HCT116 (cell line): ENCODE data around the gene KCNC1.
A peak's percentile ranks its signal among the peaks of the same experiment; 100 is the strongest.

Experiments used
- CEBPB ChIP-seq: IDR thresholded peaks from 2 replicates; pipeline ENCODE4 v1.6.1; 2012; ENCODE audit warnings: low read depth
- EZH2 ChIP-seq: fragments of 200-600 bp; sonication (generic); IDR thresholded peaks from 2 replicates; pipeline ENCODE4 v1.6.1; 2017; ENCODE audit warnings: antibody characterized with exemption, mixed run types
- EZH2phosphoT487 ChIP-seq: fragments of 200-600 bp; IDR thresholded peaks from 2 replicates; pipeline ENCODE4 v1.6.1; 2018; ENCODE audit warnings: antibody characterized with exemption, borderline replicate concordance
- JUND ChIP-seq: IDR thresholded peaks from 2 replicates; pipeline ENCODE4 v1.6.1; 2012
- POLR2A ChIP-seq: IDR thresholded peaks from 2 replicates; pipeline ENCODE4 v1.7.0; 2011; ENCODE audit warnings: borderline replicate concordance; ENCODE audit not compliant: insufficient read depth, insufficient read length; ENCODE audit errors: extremely low read depth
- RAD21 ChIP-seq: IDR thresholded peaks from 2 replicates; pipeline ENCODE4 v1.6.1; 2012; ENCODE audit warnings: low read depth, mild to moderate bottlenecking
- SIN3A ChIP-seq: IDR thresholded peaks from 2 replicates; pipeline ENCODE4 v1.6.1; 2012; ENCODE audit warnings: low read depth
- YY1 ChIP-seq: IDR thresholded peaks from 2 replicates; pipeline ENCODE4 v1.6.1; 2011; ENCODE audit warnings: low read length, low read depth, moderate library complexity, mild to moderate bottlenecking; ENCODE audit not compliant: insufficient replicate concordance; ENCODE audit errors: extremely low read depth
- ZNF274 ChIP-seq: fragments of 200-500 bp; sonication (Bioruptor generic); IDR thresholded peaks from 2 replicates; pipeline ENCODE4 v1.6.1; 2014; ENCODE audit warnings: mild to moderate bottlenecking, low read depth, low read length, inconsistent platforms
- TF ChIP-seq, protein P1 (sequence below): IDR thresholded peaks from 2 replicates; pipeline ENCODE4 v1.6.1; 2012; ENCODE audit warnings: low read depth
- TF ChIP-seq, protein P2 (sequence below), 3 experiments: fragments of 200-600 bp in 1 of 3; sonication (generic) in 1 of 3; IDR thresholded peaks in 2 of 3; conservative IDR thresholded peaks in 1 of 3; 2 replicates each; pipeline ENCODE4 v1.5.1; 2012 to 2017; ENCODE audit warnings: low read depth in 2 of 3, low read length in 2 of 3, antibody characterized with exemption in 1 of 3, borderline replicate concordance in 1 of 3, control low read depth in 1 of 3, mild to moderate bottlenecking in 1 of 3, mixed read lengths in 1 of 3, mixed run types in 1 of 3, moderate library complexity in 1 of 3; ENCODE audit not compliant: insufficient read depth in 1 of 3
- TF ChIP-seq, protein P3 (sequence below): IDR thresholded peaks from 2 replicates; pipeline ENCODE4 v1.6.1; 2011; ENCODE audit warnings: mild to moderate bottlenecking, low read length, moderate library complexity; ENCODE audit not compliant: insufficient replicate concordance; ENCODE audit errors: extremely low read depth
- TF ChIP-seq, protein P4 (sequence below): IDR thresholded peaks from 2 replicates; pipeline ENCODE4 v1.6.1; 2012
- TF ChIP-seq, protein P5 (sequence below): IDR thresholded peaks from 2 replicates; pipeline ENCODE4 v1.6.1; 2012

DNA sequence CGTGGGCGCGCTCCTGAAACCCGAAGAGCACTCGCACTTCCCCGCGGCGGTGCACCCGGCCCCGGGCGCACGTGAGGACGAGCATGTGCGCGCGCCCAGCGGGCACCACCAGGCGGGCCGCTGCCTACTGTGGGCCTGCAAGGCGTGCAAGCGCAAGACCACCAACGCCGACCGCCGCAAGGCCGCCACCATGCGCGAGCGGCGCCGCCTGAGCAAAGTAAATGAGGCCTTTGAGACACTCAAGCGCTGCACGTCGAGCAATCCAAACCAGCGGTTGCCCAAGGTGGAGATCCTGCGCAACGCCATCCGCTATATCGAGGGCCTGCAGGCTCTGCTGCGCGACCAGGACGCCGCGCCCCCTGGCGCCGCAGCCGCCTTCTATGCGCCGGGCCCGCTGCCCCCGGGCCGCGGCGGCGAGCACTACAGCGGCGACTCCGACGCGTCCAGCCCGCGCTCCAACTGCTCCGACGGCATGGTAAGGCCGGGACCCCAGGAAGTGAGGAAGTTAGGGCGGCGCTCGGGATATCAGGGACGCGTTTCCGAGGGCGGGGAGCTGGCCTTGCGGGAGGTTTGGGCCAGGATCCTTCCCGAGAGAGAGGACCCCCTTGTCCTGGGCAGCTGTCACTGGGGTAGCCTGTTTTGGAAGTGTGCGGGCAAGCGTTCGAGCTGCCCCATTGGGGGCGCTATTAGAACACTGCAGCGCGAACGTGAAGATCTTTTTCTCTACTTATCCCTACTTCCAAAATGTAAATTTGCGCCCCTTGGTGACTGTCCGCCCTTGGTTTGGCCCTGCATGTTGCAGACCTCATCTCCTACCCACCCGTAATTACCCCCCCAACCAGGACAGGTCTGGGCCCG lies 14.4 kb upstream of the KCNC1 start:
- TF ChIP-seq, protein P1, sequence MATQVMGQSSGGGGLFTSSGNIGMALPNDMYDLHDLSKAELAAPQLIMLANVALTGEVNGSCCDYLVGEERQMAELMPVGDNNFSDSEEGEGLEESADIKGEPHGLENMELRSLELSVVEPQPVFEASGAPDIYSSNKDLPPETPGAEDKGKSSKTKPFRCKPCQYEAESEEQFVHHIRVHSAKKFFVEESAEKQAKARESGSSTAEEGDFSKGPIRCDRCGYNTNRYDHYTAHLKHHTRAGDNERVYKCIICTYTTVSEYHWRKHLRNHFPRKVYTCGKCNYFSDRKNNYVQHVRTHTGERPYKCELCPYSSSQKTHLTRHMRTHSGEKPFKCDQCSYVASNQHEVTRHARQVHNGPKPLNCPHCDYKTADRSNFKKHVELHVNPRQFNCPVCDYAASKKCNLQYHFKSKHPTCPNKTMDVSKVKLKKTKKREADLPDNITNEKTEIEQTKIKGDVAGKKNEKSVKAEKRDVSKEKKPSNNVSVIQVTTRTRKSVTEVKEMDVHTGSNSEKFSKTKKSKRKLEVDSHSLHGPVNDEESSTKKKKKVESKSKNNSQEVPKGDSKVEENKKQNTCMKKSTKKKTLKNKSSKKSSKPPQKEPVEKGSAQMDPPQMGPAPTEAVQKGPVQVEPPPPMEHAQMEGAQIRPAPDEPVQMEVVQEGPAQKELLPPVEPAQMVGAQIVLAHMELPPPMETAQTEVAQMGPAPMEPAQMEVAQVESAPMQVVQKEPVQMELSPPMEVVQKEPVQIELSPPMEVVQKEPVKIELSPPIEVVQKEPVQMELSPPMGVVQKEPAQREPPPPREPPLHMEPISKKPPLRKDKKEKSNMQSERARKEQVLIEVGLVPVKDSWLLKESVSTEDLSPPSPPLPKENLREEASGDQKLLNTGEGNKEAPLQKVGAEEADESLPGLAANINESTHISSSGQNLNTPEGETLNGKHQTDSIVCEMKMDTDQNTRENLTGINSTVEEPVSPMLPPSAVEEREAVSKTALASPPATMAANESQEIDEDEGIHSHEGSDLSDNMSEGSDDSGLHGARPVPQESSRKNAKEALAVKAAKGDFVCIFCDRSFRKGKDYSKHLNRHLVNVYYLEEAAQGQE = no peak
- TF ChIP-seq RAD21 (no peak), CEBPB (no peak), EZH2 (no peak), POLR2A (no peak), YY1 (no peak), EZH2phosphoT487 (no peak), JUND (no peak), SIN3A (no peak), ZNF274 (no peak)
- TF ChIP-seq, protein P2, sequence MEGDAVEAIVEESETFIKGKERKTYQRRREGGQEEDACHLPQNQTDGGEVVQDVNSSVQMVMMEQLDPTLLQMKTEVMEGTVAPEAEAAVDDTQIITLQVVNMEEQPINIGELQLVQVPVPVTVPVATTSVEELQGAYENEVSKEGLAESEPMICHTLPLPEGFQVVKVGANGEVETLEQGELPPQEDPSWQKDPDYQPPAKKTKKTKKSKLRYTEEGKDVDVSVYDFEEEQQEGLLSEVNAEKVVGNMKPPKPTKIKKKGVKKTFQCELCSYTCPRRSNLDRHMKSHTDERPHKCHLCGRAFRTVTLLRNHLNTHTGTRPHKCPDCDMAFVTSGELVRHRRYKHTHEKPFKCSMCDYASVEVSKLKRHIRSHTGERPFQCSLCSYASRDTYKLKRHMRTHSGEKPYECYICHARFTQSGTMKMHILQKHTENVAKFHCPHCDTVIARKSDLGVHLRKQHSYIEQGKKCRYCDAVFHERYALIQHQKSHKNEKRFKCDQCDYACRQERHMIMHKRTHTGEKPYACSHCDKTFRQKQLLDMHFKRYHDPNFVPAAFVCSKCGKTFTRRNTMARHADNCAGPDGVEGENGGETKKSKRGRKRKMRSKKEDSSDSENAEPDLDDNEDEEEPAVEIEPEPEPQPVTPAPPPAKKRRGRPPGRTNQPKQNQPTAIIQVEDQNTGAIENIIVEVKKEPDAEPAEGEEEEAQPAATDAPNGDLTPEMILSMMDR (IDR thresholded peaks at IDR 0.05 in 2 of 3, conservative IDR thresholded peaks at IDR 0.05 in 1 of 3; ENCODE audit: borderline replicate concordance in 1 of 3, insufficient read depth in 1 of 3, low read depth in 2 of 3, low read length in 2 of 3) = peak in 2 of 3 experiments; percentile 20 to 29; a peak in 2 of 6 replicates
- TF ChIP-seq, protein P3, sequence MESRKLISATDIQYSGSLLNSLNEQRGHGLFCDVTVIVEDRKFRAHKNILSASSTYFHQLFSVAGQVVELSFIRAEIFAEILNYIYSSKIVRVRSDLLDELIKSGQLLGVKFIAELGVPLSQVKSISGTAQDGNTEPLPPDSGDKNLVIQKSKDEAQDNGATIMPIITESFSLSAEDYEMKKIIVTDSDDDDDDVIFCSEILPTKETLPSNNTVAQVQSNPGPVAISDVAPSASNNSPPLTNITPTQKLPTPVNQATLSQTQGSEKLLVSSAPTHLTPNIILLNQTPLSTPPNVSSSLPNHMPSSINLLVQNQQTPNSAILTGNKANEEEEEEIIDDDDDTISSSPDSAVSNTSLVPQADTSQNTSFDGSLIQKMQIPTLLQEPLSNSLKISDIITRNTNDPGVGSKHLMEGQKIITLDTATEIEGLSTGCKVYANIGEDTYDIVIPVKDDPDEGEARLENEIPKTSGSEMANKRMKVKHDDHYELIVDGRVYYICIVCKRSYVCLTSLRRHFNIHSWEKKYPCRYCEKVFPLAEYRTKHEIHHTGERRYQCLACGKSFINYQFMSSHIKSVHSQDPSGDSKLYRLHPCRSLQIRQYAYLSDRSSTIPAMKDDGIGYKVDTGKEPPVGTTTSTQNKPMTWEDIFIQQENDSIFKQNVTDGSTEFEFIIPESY = no peak
- TF ChIP-seq, protein P4, sequence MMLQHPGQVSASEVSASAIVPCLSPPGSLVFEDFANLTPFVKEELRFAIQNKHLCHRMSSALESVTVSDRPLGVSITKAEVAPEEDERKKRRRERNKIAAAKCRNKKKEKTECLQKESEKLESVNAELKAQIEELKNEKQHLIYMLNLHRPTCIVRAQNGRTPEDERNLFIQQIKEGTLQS = no peak
- TF ChIP-seq, protein P5, sequence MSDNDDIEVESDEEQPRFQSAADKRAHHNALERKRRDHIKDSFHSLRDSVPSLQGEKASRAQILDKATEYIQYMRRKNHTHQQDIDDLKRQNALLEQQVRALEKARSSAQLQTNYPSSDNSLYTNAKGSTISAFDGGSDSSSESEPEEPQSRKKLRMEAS = no peak
